Liver (tissue), 3 donors: ENCODE results near the gene MADCAM1.

ENCODE experiments used
- CTCF ChIP-seq: fragments of 150-350 bp; IDR thresholded peaks from 2 replicates; pipeline ENCODE4 v1.5.1; 2017; ENCODE audit warnings: improper control_type of control experiment, low read depth, low read length; ENCODE audit not compliant: missing input control
- EGR1 ChIP-seq, 2 donors: IDR thresholded peaks; 2 replicates each; pipeline ENCODE4 v1.6.1; 2016 to 2018; ENCODE audit warnings: antibody characterized with exemption in 2 of 2, low read depth in 2 of 2
- FOXA1 ChIP-seq: IDR thresholded peaks from 2 replicates; pipeline ENCODE4 v1.6.1; 2016; ENCODE audit warnings: antibody characterized with exemption
- GABPA ChIP-seq, 2 donors: IDR thresholded peaks in 1 of 2; conservative IDR thresholded peaks in 1 of 2; 2 replicates each; pipeline ENCODE4 v1.6.1; 2016; ENCODE audit warnings: antibody characterized with exemption in 2 of 2, mild to moderate bottlenecking in 1 of 2, moderate library complexity in 1 of 2
- HNF4G ChIP-seq: IDR thresholded peaks from 2 replicates; pipeline ENCODE4 v1.6.1; 2016; ENCODE audit warnings: antibody characterized with exemption
- JUND ChIP-seq, 2 donors: IDR thresholded peaks; 2 replicates each; pipeline ENCODE4 v1.6.1; 2016; ENCODE audit warnings: antibody characterized with exemption in 2 of 2
- NR2F2 ChIP-seq: IDR thresholded peaks from 2 replicates; pipeline ENCODE4 v1.6.1; 2016; ENCODE audit warnings: antibody characterized with exemption
- TAF1 ChIP-seq: conservative IDR thresholded peaks from 2 replicates; pipeline ENCODE4 v1.6.1; 2016; ENCODE audit warnings: antibody characterized with exemption, mild to moderate bottlenecking
- YY1 ChIP-seq: IDR thresholded peaks from 2 replicates; pipeline ENCODE4 v1.6.1; 2016; ENCODE audit warnings: antibody characterized with exemption, mild to moderate bottlenecking
- ZBTB33 ChIP-seq: IDR thresholded peaks from 2 replicates; pipeline ENCODE4 v1.6.1; 2016; ENCODE audit warnings: antibody characterized with exemption
- donor health status: healthy.
- donor health status: healthy.

DNA sequence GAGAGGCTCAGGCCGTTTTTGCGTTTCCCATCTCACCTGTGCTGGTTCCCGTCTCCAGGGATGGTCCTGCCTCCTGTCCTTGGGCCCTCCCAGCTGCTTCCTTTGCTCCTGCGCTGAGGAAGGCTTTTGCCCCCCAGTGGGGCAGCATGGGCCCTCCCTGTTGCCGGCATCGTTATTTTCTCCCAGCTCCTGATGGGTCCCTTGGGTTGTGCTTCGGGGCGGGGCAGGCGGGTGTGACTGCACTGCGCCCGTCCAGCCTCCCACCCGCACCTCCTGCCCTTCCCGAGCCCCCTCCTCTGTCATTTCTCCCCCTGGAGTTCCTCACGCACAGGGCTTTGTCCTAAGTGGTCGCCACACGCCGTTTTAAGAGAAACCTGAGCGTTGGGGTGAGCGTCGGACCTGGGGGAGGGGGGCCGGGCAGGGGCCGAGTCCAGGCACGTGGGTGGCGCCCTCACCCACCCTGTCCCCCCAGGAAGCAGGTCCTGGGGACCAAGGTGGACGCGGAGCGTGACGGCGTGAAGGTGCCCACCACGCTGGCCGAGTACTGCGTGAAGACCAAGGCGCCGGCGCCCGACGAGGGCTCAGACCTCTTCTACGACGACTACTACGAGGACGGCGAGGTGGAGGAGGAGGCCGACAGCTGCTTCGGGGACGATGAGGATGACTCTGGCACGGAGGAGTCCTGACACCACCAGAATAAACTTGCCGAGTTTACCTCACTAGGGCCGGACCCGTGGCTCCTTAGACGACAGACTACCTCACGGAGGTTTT, 44.8 kb downstream of the MADCAM1 start:
- TF ChIP-seq YY1 (no peak), CTCF (no peak), TAF1 (no peak), GABPA (IDR thresholded peaks at IDR 0.05 in 1 of 2, conservative IDR thresholded peaks at IDR 0.05 in 1 of 2) (no peak), ZBTB33 (no peak), JUND (IDR thresholded peaks at IDR 0.05) (no peak), HNF4G (no peak), EGR1 (IDR thresholded peaks at IDR 0.05; ENCODE audit: low read depth in 2 of 2) (no peak), FOXA1 (no peak), NR2F2 (no peak)
